ENCODE data around the gene CLEC6A. TPM values are rescaled to one million over a fixed set of nuclear protein-coding genes. Genes with fewer than 3 reads are reported as not detected.

CLEC6A gene
- total RNA-seq, 1 donor from 2014 or later, result 2.0 TPM

DNA sequence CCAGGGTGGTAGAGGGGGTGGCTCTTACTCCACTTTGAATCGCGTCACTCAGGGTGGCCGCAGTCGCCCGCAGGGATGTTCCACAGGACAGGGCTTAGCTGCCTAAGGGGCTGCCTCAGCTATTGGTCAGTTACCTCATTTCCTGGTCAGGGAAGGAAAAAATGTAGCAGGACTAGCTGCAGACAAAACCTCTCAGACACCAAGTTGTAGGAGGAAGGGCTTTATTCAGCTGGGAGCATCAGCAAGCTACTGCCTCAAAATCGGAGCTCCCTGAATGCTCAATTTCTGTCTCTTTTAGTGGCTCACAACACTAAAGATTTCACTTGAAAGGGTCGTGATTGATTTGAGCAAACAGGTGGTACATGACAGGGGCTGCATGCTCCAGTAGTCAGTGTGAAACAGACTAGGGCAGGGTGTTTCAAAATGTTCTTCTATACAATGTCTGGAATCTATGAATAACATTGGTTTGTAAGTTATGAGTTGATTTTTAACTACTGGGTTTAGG lies 6.4 kb upstream of the CLEC6A start:
- no peaks in the 10 kb centered on the region for H3K4me1 ChIP-seq
- no peaks in the 10 kb centered on the region for H3K9me3 ChIP-seq
- DNase-seq, result no peak
- no peaks in the 10 kb centered on the region for H3K36me3 ChIP-seq
- H3K4me3 ChIP-seq, result no peak overlapping the region
- intact Hi-C loops (cut with DNase I), result no loop called here
- no peak overlapping the region for H3K27ac ChIP-seq
- TF ChIP-seq, protein P1, sequence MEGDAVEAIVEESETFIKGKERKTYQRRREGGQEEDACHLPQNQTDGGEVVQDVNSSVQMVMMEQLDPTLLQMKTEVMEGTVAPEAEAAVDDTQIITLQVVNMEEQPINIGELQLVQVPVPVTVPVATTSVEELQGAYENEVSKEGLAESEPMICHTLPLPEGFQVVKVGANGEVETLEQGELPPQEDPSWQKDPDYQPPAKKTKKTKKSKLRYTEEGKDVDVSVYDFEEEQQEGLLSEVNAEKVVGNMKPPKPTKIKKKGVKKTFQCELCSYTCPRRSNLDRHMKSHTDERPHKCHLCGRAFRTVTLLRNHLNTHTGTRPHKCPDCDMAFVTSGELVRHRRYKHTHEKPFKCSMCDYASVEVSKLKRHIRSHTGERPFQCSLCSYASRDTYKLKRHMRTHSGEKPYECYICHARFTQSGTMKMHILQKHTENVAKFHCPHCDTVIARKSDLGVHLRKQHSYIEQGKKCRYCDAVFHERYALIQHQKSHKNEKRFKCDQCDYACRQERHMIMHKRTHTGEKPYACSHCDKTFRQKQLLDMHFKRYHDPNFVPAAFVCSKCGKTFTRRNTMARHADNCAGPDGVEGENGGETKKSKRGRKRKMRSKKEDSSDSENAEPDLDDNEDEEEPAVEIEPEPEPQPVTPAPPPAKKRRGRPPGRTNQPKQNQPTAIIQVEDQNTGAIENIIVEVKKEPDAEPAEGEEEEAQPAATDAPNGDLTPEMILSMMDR (IDR thresholded peaks at IDR 0.05), result no peak
- no peak for ATAC-seq
- H3K27me3 ChIP-seq, result no peaks in the 10 kb centered on the region

DNA sequence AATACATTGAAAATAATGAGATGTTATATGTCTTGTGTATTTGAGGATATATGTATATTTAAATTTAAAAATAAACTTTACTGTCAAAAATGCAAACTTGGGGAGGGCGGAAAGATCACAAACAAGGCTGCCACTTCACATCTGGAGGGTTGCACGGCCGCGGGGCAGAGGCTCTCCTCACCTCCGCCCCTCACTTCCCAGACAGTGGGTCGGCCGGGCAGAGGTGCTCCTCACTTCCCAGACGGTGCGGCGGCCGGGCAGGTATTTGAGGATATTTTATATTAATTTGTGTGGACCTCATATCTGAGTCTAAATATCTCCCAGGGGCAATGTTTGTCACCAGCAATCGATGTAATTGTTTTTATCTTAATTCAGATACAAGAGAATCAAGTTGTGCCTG lies 3.7 kb upstream of the CLEC6A start:
- no peak overlapping the region for H3K27ac ChIP-seq
- ATAC-seq (no peak), DNase-seq (no peak)
- no peak overlapping the region for H3K4me3 ChIP-seq
- no peaks in the 10 kb centered on the region for H3K27me3 ChIP-seq
- TF ChIP-seq, protein P1 (IDR thresholded peaks at IDR 0.05), result no peak
- H3K4me1 ChIP-seq, result no peaks in the 10 kb centered on the region
- no peaks in the 10 kb centered on the region for H3K9me3 ChIP-seq
- no peaks in the 10 kb centered on the region for H3K36me3 ChIP-seq
- intact Hi-C loops (cut with DNase I), result no loop called here

GRCh38 chr12:8453021-8453513 lies 2.7 kb upstream of the CLEC6A start:
- Histone ChIP-seq H3K27me3 (no peaks in the 10 kb centered on the region), H3K4me3 (no peak overlapping the region), H3K9me3 (no peaks in the 10 kb centered on the region), H3K4me1 (no peaks in the 10 kb centered on the region), H3K36me3 (no peaks in the 10 kb centered on the region), H3K27ac (no peak overlapping the region)
- intact Hi-C loops (cut with DNase I), result no loop called here
- TF ChIP-seq, protein P1 (IDR thresholded peaks at IDR 0.05), result no peak
- ATAC-seq (peak; percentile 68), DNase-seq (no peak)

DNA sequence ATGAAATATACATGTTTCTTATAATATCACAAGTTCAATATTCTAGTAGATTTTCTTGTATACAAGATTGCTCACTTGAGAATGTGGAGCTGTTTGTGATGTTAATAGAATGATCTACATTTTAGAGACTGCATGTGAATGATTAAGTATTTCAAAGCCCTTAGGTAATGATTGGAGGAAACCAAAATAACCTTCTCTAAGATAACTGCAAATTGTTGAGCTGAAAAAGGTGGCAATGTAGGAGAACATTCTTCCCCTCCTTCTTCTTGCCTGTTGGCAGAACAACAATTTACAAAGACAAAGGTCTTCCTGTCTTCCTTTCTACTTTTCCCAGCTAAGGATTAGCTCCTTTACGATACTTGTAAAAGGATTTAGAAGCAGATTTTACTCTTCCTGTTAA lies 2.0 kb upstream of the CLEC6A start:
- no peak for ATAC-seq
- Histone ChIP-seq H3K27ac (no peak overlapping the region), H3K9me3 (no peaks in the 10 kb centered on the region)

GRCh38 chr12:8455271-8455670 lies 491 bp upstream of the CLEC6A start:
- Histone ChIP-seq H3K4me3 (no peak overlapping the region), H3K9me3 (no peaks in the 10 kb centered on the region), H3K27me3 (no peaks in the 10 kb centered on the region), H3K36me3 (no peaks in the 10 kb centered on the region), H3K27ac (no peak overlapping the region), H3K4me1 (no peaks in the 10 kb centered on the region)
- ATAC-seq (no peak), DNase-seq (no peak)
- TF ChIP-seq, protein P1 (IDR thresholded peaks at IDR 0.05), result no peak
- intact Hi-C loops (cut with DNase I), result no loop called here

More for the DNA sequence above, 2.0 kb upstream of the CLEC6A start:
- Histone ChIP-seq H3K36me3 (no peaks in the 10 kb centered on the region), H3K27me3 (no peaks in the 10 kb centered on the region), H3K4me3 (no peak overlapping the region), H3K4me1 (no peaks in the 10 kb centered on the region)
- DNase-seq, result no peak
- TF ChIP-seq, protein P1 (IDR thresholded peaks at IDR 0.05), result no peak
- intact Hi-C loops (cut with DNase I), result no loop called here

DNA sequence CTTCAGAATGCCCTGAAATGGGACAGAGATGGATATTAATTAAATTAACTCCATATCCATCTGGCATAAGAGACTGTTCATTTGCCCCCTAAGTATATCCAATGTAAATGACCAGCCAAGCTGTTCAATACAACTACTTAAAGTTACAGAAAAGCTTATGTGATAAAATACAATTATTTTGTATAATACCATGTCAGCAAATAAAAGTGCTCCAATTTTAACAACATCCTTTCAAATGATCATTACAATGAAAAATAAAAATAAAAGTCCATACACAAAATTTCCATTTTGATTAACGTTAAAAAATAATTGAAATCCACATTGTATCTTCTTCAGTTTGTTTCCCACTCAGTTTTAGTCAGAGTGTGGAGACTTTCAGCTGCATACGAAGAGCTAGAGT lies 5.7 kb downstream of the CLEC6A start:
- Histone ChIP-seq H3K4me1 (no peaks in the 10 kb centered on the region), H3K4me3 (no peak overlapping the region), H3K27ac (no peak overlapping the region), H3K27me3 (no peaks in the 10 kb centered on the region), H3K36me3 (no peaks in the 10 kb centered on the region), H3K9me3 (no peaks in the 10 kb centered on the region)
- DNase-seq (no peak), ATAC-seq (no peak)
- TF ChIP-seq, protein P1 (IDR thresholded peaks at IDR 0.05), result no peak
- intact Hi-C loops (cut with DNase I), result no loop called here
